Measurements from ENCODE around the gene TAAR9.

DNA sequence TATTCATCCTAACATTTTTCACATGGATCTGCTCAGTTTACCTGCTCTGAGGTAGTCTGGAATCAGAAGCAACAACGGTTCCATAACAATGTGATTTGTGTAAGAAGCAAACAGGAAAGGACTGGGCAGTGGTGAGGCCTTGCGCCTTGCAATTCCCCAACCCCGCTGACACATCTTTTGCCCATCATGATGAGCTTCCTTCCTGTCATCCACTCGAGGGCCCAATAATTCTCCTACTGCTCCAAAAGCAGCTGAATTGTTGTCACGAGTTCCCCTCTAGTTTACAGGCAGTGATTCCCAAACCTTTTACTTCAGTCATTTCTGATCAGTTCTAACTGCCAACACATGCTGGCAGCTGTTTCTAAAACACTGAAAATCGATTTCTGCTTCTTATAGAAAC is 48.1 kb upstream of the TAAR9 start:
- TF ChIP-seq, protein P1, sequence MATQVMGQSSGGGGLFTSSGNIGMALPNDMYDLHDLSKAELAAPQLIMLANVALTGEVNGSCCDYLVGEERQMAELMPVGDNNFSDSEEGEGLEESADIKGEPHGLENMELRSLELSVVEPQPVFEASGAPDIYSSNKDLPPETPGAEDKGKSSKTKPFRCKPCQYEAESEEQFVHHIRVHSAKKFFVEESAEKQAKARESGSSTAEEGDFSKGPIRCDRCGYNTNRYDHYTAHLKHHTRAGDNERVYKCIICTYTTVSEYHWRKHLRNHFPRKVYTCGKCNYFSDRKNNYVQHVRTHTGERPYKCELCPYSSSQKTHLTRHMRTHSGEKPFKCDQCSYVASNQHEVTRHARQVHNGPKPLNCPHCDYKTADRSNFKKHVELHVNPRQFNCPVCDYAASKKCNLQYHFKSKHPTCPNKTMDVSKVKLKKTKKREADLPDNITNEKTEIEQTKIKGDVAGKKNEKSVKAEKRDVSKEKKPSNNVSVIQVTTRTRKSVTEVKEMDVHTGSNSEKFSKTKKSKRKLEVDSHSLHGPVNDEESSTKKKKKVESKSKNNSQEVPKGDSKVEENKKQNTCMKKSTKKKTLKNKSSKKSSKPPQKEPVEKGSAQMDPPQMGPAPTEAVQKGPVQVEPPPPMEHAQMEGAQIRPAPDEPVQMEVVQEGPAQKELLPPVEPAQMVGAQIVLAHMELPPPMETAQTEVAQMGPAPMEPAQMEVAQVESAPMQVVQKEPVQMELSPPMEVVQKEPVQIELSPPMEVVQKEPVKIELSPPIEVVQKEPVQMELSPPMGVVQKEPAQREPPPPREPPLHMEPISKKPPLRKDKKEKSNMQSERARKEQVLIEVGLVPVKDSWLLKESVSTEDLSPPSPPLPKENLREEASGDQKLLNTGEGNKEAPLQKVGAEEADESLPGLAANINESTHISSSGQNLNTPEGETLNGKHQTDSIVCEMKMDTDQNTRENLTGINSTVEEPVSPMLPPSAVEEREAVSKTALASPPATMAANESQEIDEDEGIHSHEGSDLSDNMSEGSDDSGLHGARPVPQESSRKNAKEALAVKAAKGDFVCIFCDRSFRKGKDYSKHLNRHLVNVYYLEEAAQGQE (IDR thresholded peaks at IDR 0.05; ENCODE audit: low read depth) = no peak
- TF ChIP-seq, protein P2, sequence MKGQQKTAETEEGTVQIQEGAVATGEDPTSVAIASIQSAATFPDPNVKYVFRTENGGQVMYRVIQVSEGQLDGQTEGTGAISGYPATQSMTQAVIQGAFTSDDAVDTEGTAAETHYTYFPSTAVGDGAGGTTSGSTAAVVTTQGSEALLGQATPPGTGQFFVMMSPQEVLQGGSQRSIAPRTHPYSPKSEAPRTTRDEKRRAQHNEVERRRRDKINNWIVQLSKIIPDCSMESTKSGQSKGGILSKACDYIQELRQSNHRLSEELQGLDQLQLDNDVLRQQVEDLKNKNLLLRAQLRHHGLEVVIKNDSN (IDR thresholded peaks at IDR 0.05) = no peak
- TF ChIP-seq TAF1 (IDR thresholded peaks at IDR 0.05; ENCODE audit: low read depth) (no peak), ZBTB7A (IDR thresholded peaks at IDR 0.05; ENCODE audit: low read depth) (no peak), YY1 (IDR thresholded peaks at IDR 0.05; ENCODE audit: low read depth) (no peak), CREB1 (IDR thresholded peaks at IDR 0.05; ENCODE audit: low read depth) (no peak), CEBPB (IDR thresholded peaks at IDR 0.05) (no peak), TCF12 (IDR thresholded peaks at IDR 0.05; ENCODE audit: low read depth) (no peak), FOXM1 (IDR thresholded peaks at IDR 0.05; ENCODE audit: borderline replicate concordance, low read depth) (no peak), RAD21 (IDR thresholded peaks at IDR 0.05; ENCODE audit: low read depth) (no peak), EP300 (IDR thresholded peaks at IDR 0.05; ENCODE audit: borderline replicate concordance) (no peak), EGR1 (IDR thresholded peaks at IDR 0.05) (no peak), TEAD4 (IDR thresholded peaks at IDR 0.05) (no peak)
- TF ChIP-seq, protein P3, sequence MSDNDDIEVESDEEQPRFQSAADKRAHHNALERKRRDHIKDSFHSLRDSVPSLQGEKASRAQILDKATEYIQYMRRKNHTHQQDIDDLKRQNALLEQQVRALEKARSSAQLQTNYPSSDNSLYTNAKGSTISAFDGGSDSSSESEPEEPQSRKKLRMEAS (IDR thresholded peaks at IDR 0.05) = no peak

Data from Ishikawa (cell line).